Measurements from ENCODE around the gene DOCK3.

DNA sequence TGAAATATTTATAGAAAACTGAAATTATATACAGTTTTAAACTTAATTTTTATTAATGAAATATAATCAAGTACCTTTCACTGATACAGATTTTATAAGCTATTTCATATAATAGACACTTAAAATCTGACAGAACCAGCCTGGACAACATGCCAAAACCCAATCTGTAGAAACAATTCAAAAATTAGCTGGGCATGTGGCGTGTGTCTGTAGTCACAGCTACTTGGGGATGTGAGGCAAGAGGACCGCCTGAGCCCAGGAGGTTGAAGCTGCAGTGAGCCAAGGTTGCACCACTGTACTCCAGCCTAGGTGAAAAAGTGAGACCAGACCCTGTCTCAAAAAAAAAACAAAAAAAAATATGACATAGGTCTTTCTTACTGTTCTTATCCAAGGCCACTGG, 472.1 kb downstream of the DOCK3 start:
- TF ChIP-seq, protein P1, sequence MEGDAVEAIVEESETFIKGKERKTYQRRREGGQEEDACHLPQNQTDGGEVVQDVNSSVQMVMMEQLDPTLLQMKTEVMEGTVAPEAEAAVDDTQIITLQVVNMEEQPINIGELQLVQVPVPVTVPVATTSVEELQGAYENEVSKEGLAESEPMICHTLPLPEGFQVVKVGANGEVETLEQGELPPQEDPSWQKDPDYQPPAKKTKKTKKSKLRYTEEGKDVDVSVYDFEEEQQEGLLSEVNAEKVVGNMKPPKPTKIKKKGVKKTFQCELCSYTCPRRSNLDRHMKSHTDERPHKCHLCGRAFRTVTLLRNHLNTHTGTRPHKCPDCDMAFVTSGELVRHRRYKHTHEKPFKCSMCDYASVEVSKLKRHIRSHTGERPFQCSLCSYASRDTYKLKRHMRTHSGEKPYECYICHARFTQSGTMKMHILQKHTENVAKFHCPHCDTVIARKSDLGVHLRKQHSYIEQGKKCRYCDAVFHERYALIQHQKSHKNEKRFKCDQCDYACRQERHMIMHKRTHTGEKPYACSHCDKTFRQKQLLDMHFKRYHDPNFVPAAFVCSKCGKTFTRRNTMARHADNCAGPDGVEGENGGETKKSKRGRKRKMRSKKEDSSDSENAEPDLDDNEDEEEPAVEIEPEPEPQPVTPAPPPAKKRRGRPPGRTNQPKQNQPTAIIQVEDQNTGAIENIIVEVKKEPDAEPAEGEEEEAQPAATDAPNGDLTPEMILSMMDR (conservative IDR thresholded peaks at IDR 0.05; ENCODE audit: low read depth, low read length): no peak
- TF ChIP-seq EZH2 (IDR thresholded peaks at IDR 0.05; ENCODE audit: borderline replicate concordance, low read depth, low read length, poor library complexity, severe bottlenecking): no peak
